Pulmonary artery endothelial cell (primary cell): Measurements from ENCODE around the gene TXNRD1. TPM values are rescaled to one million over a fixed set of nuclear protein-coding genes. Genes with fewer than 3 reads are reported as not detected.

Experiments
- DNase-seq: peaks from one replicate; pipeline ENCODE4 v3.0.0-alpha.2; 2011; ENCODE audit warnings: low read depth, low spot score
- total RNA-seq: library from RNA; depleted of rRNA; stranded (reverse); fragments of >200 nt; gene quantifications from 2 replicates; pipeline ENCODE4 v1.2.3, GENCODE V29; 2014

The TXNRD1 gene
- total RNA-seq, 1 donor from 2014 or later, result 1,036 TPM

- DNase-seq, result no peak
Observed at GRCh38 chr12:104299842-104300481, 84.4 kb downstream of the TXNRD1 start.

- DNase-seq, result no peak
Observed at GRCh38 chr12:104303538-104304151, 88.1 kb downstream of the TXNRD1 start, which contains the start of gene EID3. Gene EID3 (plus strand): TSS chr12:104303739. CDS start chr12:104303935, 196 bp downstream.

GRCh38 chr12:104304261-104305009 lies 88.9 kb downstream of the TXNRD1 start:
- no peak for DNase-seq

GRCh38 chr12:104305349-104305748 lies 89.8 kb downstream of the TXNRD1 start:
- no peak for DNase-seq

GRCh38 chr12:104306376-104306775 lies 90.8 kb downstream of the TXNRD1 start:
- DNase-seq, result no peak

GRCh38 chr12:104306943-104307654 lies 91.5 kb downstream of the TXNRD1 start:
- DNase-seq, result no peak

- DNase-seq, result no peak
Observed at GRCh38 chr12:104307655-104308000, 92.0 kb downstream of the TXNRD1 start.

GRCh38 chr12:104309446-104309993 lies 93.9 kb downstream of the TXNRD1 start:
- no peak for DNase-seq

- no peak for DNase-seq
Observed at GRCh38 chr12:104310751-104311633, 95.4 kb downstream of the TXNRD1 start.

GRCh38 chr12:104312202-104312601 lies 96.6 kb downstream of the TXNRD1 start:
- DNase-seq, result no peak

- no peak for DNase-seq
Observed at GRCh38 chr12:104312654-104313053, 97.1 kb downstream of the TXNRD1 start.

- DNase-seq, result no peak
Observed at GRCh38 chr12:104313568-104314241, 98.1 kb downstream of the TXNRD1 start.

GRCh38 chr12:104314242-104314614 lies 98.6 kb downstream of the TXNRD1 start:
- no peak for DNase-seq

GRCh38 chr12:104315326-104316224 lies 100.0 kb downstream of the TXNRD1 start:
- DNase-seq, result no peak

- DNase-seq, result no peak
Observed at GRCh38 chr12:104316936-104317335, 101.4 kb downstream of the TXNRD1 start.

GRCh38 chr12:104317538-104318210 lies 102.1 kb downstream of the TXNRD1 start:
- DNase-seq, result no peak

- DNase-seq, result no peak
Observed at GRCh38 chr12:104319028-104319427, 103.4 kb downstream of the TXNRD1 start.

GRCh38 chr12:104319918-104320626 lies 104.5 kb downstream of the TXNRD1 start:
- no peak for DNase-seq
